CD4-positive, alpha-beta T cell treated with Interferon alpha-2 for 1 hour (primary cell): Measurements from ENCODE around the gene DAPK3.
"Not testable (repeated sequence)": the region's sequence is repeated elsewhere in the genome, so short reads cannot be mapped to it uniquely, and the experiment has no call there.

Experiments used
- DNase-seq, 2 donors: peaks; one replicate each; pipeline ENCODE4 v3.0.0-alpha.2; 2020 to 2022

DAPK3 gene

GRCh38 chr19:3970808-3971598 lies at the start of gene DAPK3:
TSS of gene DAPK3 (minus strand) at chr19:3971099. CDS start at chr19:3969735, 1,364 bp downstream.
- DNase-seq = peak; percentile 91 to 93

GRCh38 chr19:4019578-4019977 lies 48.7 kb upstream of the DAPK3 start:
- DNase-seq = no peak

GRCh38 chr19:4018775-4019504 lies 48.0 kb upstream of the DAPK3 start:
- no peak for DNase-seq

- DNase-seq = no peak
Observed at GRCh38 chr19:4018140-4018613, 47.3 kb upstream of the DAPK3 start.

GRCh38 chr19:4016903-4017638 lies 46.2 kb upstream of the DAPK3 start:
- DNase-seq = no peak

- no peak for DNase-seq
Observed at GRCh38 chr19:4016486-4016885, 45.6 kb upstream of the DAPK3 start.

- no peak for DNase-seq
Observed at GRCh38 chr19:4015705-4016402, 45.0 kb upstream of the DAPK3 start.

- DNase-seq = peak; percentile 9 to 51
Observed at GRCh38 chr19:4014541-4015491, 43.9 kb upstream of the DAPK3 start.

- no peak for DNase-seq
Observed at GRCh38 chr19:4013886-4014540, 43.1 kb upstream of the DAPK3 start.

- DNase-seq = no peak
Observed at GRCh38 chr19:4012975-4013634, 42.2 kb upstream of the DAPK3 start.

GRCh38 chr19:4012092-4012974 lies 41.4 kb upstream of the DAPK3 start:
- no peak for DNase-seq

- DNase-seq = not testable (repeated sequence)
Observed at GRCh38 chr19:4011430-4011829, 40.5 kb upstream of the DAPK3 start.

- DNase-seq = no peak
Observed at GRCh38 chr19:4010808-4011110, 39.9 kb upstream of the DAPK3 start.

GRCh38 chr19:4009990-4010807 lies 39.3 kb upstream of the DAPK3 start:
- no peak for DNase-seq

- DNase-seq = peak in 1 of 2 donors; percentile 15
Observed at GRCh38 chr19:4007836-4008539, 37.1 kb upstream of the DAPK3 start.

GRCh38 chr19:4007021-4007835 lies 36.3 kb upstream of the DAPK3 start, which contains the start of gene PIAS4:
TSS of gene PIAS4 (plus strand) at chr19:4007736. CDS start at chr19:4007761, 25 bp downstream.
- DNase-seq = peak; percentile 96 to 97

GRCh38 chr19:4005436-4005835 lies 34.5 kb upstream of the DAPK3 start:
- DNase-seq = not testable (repeated sequence)
